Progenitor cell of endocrine pancreas (in vitro differentiated cells): Measurements from ENCODE around the gene C7orf33. TPM values are rescaled to one million over a fixed set of nuclear protein-coding genes. Genes with fewer than 3 reads are reported as not detected.
A peak's percentile ranks its signal among the peaks of the same experiment; 100 is the strongest.

Experiments
- DNase-seq: peaks from one replicate; pipeline ENCODE4 v3.0.0; 2021; ENCODE audit warnings: low spot score; ENCODE audit not compliant: unreplicated experiment
- H3K27ac Mint-ChIP-seq: 2 replicates; pipeline ENCODE4 v1.8.0; 2021; ENCODE audit warnings: mild to moderate bottlenecking, moderate library complexity, mixed read lengths
- H3K27me3 Mint-ChIP-seq: 2 replicates; pipeline ENCODE4 v1.8.0; 2021; ENCODE audit warnings: mixed read lengths
- H3K36me3 Mint-ChIP-seq: 2 replicates; pipeline ENCODE4 v1.8.0; 2022; ENCODE audit warnings: mixed read lengths; ENCODE audit not compliant: insufficient read depth
- H3K4me1 Mint-ChIP-seq: 2 replicates; pipeline ENCODE4 v1.8.0; 2021; ENCODE audit warnings: low read depth, mixed read lengths
- H3K4me3 Mint-ChIP-seq: 2 replicates; pipeline ENCODE4 v1.8.0; 2021; ENCODE audit warnings: low read depth, mild to moderate bottlenecking, moderate library complexity, mixed read lengths
- H3K9me3 Mint-ChIP-seq: 2 replicates; pipeline ENCODE4 v1.8.0; 2021; ENCODE audit warnings: low read depth, mixed read lengths
- CTCF ChIP-seq: fragments of 200-600 bp; sonication (generic); IDR thresholded peaks from one replicate; pipeline ENCODE4 v1.5.0; 2021; ENCODE audit warnings: antibody characterized with exemption, mild to moderate bottlenecking; ENCODE audit not compliant: unreplicated experiment
- total RNA-seq: library from RNA; stranded (reverse); gene quantifications from 2 replicates; pipeline ENCODE4 v1.2.1, GENCODE V29; 2021

Gene C7orf33
- total RNA-seq, 1 donor from 2014 or later: not detected

- Mint-ChIP-seq H3K4me1 (peaks cover 1% of the 10 kb centered on the region), H3K36me3 (no peaks in the 10 kb centered on the region), H3K27me3 (peaks cover 6% of the 10 kb centered on the region), H3K27ac (no peak overlapping the region), H3K9me3 (no peaks in the 10 kb centered on the region), H3K4me3 (no peak overlapping the region)
- DNase-seq: no peak
- TF ChIP-seq CTCF: peak; percentile 16
Measured at GRCh38 chr7:148581624-148582023, 8.9 kb upstream of the C7orf33 start.

GRCh38 chr7:148584154-148584827 lies 6.3 kb upstream of the C7orf33 start:
- no peaks in the 10 kb centered on the region for H3K36me3 Mint-ChIP-seq
- no peak overlapping the region for H3K4me3 Mint-ChIP-seq
- no peak for DNase-seq
- no peaks in the 10 kb centered on the region for H3K9me3 Mint-ChIP-seq
- peaks cover 19% of the 10 kb centered on the region for H3K27me3 Mint-ChIP-seq
- peaks cover 1% of the 10 kb centered on the region for H3K4me1 Mint-ChIP-seq
- no peak for TF ChIP-seq CTCF
- H3K27ac Mint-ChIP-seq: no peak overlapping the region

GRCh38 chr7:148585399-148585798 lies 5.2 kb upstream of the C7orf33 start:
- DNase-seq: no peak
- Mint-ChIP-seq H3K4me1 (peaks cover 1% of the 10 kb centered on the region), H3K27ac (peak overlapping the region; percentile 53), H3K27me3 (peaks cover 28% of the 10 kb centered on the region), H3K4me3 (no peak overlapping the region), H3K36me3 (no peaks in the 10 kb centered on the region), H3K9me3 (no peaks in the 10 kb centered on the region)
- no peak for TF ChIP-seq CTCF

GRCh38 chr7:148587076-148587475 lies 3.5 kb upstream of the C7orf33 start:
- Mint-ChIP-seq H3K27ac (no peak overlapping the region), H3K9me3 (no peaks in the 10 kb centered on the region), H3K4me3 (no peak overlapping the region), H3K36me3 (no peaks in the 10 kb centered on the region), H3K27me3 (peaks cover 39% of the 10 kb centered on the region), H3K4me1 (no peaks in the 10 kb centered on the region)
- no peak for DNase-seq
- TF ChIP-seq CTCF: no peak

- no peak for DNase-seq
- Mint-ChIP-seq H3K4me3 (no peak overlapping the region), H3K27me3 (peaks cover 41% of the 10 kb centered on the region), H3K27ac (no peak overlapping the region), H3K9me3 (no peaks in the 10 kb centered on the region), H3K36me3 (no peaks in the 10 kb centered on the region), H3K4me1 (no peaks in the 10 kb centered on the region)
- no peak for TF ChIP-seq CTCF
Measured at GRCh38 chr7:148588168-148588567, 2.4 kb upstream of the C7orf33 start.
